GM18520 (cell line): ENCODE data around the gene CAPN11.
"Not testable (repeated sequence)": the region's sequence is repeated elsewhere in the genome, so short reads cannot be mapped to it uniquely, and the experiment has no call there.

Source experiments
- ATAC-seq: cut with Tn5 transposase; IDR thresholded peaks from one replicate; pipeline ENCODE4 v1.9.1; 2021; ENCODE audit not compliant: unreplicated experiment

Gene CAPN11

DNA sequence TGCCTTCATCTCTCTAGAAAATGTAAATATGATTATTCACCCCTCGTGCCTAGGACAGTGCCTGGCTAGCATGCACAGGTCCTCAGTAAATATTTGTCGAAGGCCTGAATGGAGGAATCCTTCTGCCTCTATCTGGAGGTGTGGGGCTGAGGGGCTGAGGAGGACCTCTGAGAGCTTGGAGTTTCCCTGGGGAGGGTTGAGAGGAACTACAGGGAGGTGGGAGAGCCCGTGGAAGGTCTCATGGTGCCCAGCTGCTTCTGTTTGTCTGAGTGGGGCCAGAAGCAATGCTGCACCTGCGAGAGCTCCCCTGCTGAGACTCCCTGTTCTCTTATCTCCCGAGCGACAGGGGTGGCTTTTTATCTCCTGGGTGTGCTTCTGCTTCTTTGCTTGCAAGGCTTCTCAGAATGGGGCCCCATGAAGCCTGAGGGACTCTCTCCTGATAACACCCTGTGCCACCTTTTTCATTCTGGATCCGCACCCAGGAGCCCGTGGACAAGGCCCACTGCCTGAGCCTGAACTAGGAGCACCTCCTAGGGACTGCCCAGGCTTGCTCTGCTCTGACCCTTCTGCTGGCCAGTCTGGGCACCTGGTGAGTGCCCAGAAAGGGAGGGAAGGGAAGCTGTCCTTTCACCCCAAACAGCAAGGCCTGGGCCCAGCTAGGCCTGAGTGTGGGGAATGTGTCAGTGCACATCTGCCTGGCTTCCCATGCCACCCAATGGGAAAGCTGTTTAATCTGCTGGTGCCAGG lies 67.1 kb downstream of the CAPN11 start:
- ATAC-seq, result no peak

- ATAC-seq, result no peak
Observed at GRCh38 chr6:44226368-44227147, 67.9 kb downstream of the CAPN11 start.

DNA sequence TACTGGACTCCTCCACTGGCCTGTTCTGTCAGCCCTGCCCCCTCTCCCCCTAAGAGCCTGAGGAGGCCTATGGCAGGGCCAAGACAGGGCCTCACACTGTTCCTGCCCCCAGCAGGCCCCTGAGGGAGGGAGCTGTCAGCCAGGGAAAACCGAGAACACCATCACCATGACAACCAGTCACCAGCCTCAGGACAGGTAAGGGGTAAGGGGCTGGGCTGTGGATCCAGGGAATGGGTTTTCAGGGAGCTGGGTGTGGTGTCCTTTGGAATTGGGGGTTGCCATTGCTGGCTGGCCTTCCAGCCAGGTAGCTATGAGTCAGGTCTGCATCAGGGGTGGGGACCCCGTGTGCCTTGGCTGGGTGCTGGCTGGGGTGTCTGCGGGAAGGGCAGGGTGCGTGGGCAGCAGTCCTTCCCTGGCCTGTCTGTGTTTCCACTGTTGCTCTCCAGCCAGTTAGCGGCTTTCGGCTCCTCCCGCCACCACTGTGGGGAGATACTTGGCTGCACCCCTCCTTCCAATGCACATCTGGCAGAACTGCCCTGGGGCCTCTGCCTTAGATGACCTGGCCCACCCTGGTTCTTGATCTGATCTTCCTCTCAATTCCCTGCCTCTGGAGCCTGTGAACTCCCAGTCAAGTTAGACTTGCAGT lies 68.7 kb downstream of the CAPN11 start:
- ATAC-seq, result no peak

- no peak for ATAC-seq
Observed at GRCh38 chr6:44228031-44228430, 69.4 kb downstream of the CAPN11 start.

GRCh38 chr6:44228433-44228832 lies 69.8 kb downstream of the CAPN11 start:
- no peak for ATAC-seq

- ATAC-seq, result no peak
Observed at GRCh38 chr6:44228836-44229235, 70.2 kb downstream of the CAPN11 start.

DNA sequence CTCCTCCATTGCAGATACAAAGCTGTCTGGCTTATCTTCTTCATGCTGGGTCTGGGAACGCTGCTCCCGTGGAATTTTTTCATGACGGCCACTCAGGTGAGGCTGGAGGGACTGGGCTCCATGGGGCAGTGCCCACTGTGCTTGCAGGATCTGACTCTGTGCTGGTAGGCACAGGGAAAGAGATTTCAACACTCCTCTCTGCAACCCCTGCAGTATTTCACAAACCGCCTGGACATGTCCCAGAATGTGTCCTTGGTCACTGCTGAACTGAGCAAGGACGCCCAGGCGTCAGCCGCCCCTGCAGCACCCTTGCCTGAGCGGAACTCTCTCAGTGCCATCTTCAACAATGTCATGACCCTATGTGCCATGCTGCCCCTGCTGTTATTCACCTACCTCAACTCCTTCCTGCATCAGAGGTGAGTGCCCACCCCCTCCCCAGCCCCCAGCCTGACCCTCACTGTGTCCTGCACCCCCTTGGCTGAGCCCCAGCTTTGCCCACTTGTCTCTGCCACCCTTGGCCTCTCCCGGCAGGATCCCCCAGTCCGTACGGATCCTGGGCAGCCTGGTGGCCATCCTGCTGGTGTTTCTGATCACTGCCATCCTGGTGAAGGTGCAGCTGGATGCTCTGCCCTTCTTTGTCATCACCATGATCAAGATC lies 70.9 kb downstream of the CAPN11 start:
- no peak for ATAC-seq

DNA sequence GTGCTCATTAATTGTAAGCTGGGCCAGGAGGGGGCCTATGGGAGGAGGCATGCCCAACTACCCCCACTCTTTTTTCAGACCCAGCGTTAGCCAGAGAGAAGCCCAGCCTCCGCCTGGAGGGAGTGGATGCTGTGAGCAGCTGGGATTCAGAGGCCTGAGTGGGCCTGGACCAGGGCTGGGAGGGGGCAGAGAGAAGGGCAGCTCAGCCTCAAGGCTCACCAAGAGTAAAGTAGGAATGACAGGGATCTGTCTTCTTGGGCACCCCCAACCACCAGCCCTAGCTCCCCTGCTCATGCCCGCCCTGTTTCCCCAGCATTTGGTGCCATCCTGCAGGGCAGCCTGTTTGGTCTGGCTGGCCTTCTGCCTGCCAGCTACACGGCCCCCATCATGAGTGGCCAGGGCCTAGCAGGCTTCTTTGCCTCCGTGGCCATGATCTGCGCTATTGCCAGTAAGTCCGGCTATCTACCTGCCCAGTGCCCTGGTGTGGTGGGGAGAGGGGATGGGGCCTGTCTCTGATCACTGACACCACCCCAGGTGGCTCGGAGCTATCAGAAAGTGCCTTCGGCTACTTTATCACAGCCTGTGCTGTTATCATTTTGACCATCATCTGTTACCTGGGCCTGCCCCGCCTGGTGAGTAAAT lies 71.5 kb downstream of the CAPN11 start:
- ATAC-seq, result no peak

DNA sequence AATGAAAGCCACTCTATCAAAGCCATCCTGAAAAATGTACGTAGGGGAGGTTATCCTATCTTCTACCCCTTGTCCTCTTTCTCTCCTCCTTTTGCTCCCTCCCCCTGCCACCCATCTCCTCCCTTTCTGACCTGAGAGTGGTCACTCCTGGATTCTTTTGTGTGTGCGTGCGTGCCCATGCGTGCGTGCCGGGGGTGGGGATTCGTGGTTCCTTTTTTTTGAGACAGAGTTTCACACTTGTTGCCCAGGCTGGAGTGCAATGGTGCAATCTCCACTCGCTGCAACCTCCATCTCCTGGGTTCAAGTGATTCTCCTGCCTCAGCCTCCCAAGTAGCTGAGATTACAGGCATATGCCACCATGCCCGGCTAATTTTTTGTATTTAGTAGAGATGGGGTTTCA lies 72.8 kb downstream of the CAPN11 start:
- not testable (repeated sequence) for ATAC-seq

- no peak for ATAC-seq
Observed at GRCh38 chr6:44232676-44233566, 74.3 kb downstream of the CAPN11 start.

DNA sequence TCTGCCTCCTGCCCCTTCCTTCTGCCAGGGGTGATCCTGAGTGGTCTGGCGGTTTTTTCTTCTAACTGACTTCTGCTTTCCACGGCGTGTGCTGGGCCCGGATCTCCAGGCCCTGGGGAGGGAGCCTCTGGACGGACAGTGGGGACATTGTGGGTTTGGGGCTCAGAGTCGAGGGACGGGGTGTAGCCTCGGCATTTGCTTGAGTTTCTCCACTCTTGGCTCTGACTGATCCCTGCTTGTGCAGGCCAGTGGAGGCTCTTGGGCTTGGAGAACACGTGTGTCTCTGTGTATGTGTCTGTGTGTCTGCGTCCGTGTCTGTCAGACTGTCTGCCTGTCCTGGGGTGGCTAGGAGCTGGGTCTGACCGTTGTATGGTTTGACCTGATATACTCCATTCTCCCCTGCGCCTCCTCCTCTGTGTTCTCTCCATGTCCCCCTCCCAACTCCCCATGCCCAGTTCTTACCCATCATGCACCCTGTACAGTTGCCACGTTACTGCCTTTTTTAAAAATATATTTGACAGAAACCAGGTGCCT lies 75.0 kb downstream of the CAPN11 start:
- no peak for ATAC-seq
